NCI-H146 treated with DMSO at 0.1 percent for 48 hours (cell line): ENCODE results near the gene UTS2B.
"Not testable (repeated sequence)": the region's sequence is repeated elsewhere in the genome, so short reads cannot be mapped to it uniquely, and the experiment has no call there.

ENCODE experiments used
- DNase-seq: peaks from one replicate; lab custom pipeline; 2025; ENCODE audit not compliant: unreplicated experiment; lab: John Stamatoyannopoulos, UW

The UTS2B gene

GRCh38 chr3:191246034-191246433 is 84.3 kb downstream of the UTS2B start:
- DNase-seq, result not testable (repeated sequence)

- no peak for DNase-seq
Observed at GRCh38 chr3:191244242-191244867, 86.0 kb downstream of the UTS2B start.

- DNase-seq, result no peak
Observed at GRCh38 chr3:191240486-191240885, 89.8 kb downstream of the UTS2B start.

GRCh38 chr3:191239407-191240031 is 90.8 kb downstream of the UTS2B start:
- no peak for DNase-seq

- DNase-seq, result no peak
Observed at GRCh38 chr3:191238321-191238817, 92.0 kb downstream of the UTS2B start.

- DNase-seq, result no peak
Observed at GRCh38 chr3:191237047-191237882, 93.1 kb downstream of the UTS2B start.

GRCh38 chr3:191236646-191237045 is 93.7 kb downstream of the UTS2B start:
- no peak for DNase-seq

- DNase-seq, result no peak
Observed at GRCh38 chr3:191235331-191236314, 94.7 kb downstream of the UTS2B start.

GRCh38 chr3:191234216-191234615 is 96.1 kb downstream of the UTS2B start:
- DNase-seq, result no peak

- DNase-seq, result no peak
Observed at GRCh38 chr3:191227541-191227940, 102.8 kb downstream of the UTS2B start.

GRCh38 chr3:191221638-191222037 is 108.7 kb downstream of the UTS2B start:
- DNase-seq, result no peak

- no peak for DNase-seq
Observed at GRCh38 chr3:191220908-191221307, 109.4 kb downstream of the UTS2B start.

GRCh38 chr3:191217301-191217700 is 113.0 kb downstream of the UTS2B start:
- no peak for DNase-seq
